ENCODE results near the gene STXBP6.

GRCh38 chr14:24991288-24991687 is 58.7 kb downstream of the STXBP6 start:
- TF ChIP-seq, protein P1, sequence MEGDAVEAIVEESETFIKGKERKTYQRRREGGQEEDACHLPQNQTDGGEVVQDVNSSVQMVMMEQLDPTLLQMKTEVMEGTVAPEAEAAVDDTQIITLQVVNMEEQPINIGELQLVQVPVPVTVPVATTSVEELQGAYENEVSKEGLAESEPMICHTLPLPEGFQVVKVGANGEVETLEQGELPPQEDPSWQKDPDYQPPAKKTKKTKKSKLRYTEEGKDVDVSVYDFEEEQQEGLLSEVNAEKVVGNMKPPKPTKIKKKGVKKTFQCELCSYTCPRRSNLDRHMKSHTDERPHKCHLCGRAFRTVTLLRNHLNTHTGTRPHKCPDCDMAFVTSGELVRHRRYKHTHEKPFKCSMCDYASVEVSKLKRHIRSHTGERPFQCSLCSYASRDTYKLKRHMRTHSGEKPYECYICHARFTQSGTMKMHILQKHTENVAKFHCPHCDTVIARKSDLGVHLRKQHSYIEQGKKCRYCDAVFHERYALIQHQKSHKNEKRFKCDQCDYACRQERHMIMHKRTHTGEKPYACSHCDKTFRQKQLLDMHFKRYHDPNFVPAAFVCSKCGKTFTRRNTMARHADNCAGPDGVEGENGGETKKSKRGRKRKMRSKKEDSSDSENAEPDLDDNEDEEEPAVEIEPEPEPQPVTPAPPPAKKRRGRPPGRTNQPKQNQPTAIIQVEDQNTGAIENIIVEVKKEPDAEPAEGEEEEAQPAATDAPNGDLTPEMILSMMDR (CRISPR knock-in tag; IDR thresholded peaks at IDR 0.05) = no peak
- no peak for TF ChIP-seq IKZF4 (CRISPR knock-in tag; IDR thresholded peaks at IDR 0.05; ENCODE audit: borderline replicate concordance, low read depth, not compliant biosample characterization)
- no peak for TF ChIP-seq FOSL2 (CRISPR knock-in tag; IDR thresholded peaks at IDR 0.05)
- TF ChIP-seq NFRKB (IDR thresholded peaks at IDR 0.05) = no peak
- TF ChIP-seq ZBTB33 (CRISPR knock-in tag; IDR thresholded peaks at IDR 0.05) = no peak
- no peak for TF ChIP-seq SP4 (CRISPR knock-in tag; IDR thresholded peaks at IDR 0.05)
- no peak for TF ChIP-seq RCOR2 (CRISPR knock-in tag; IDR thresholded peaks at IDR 0.05)

Data from HepG2 (cell line).